Measurements from ENCODE around the gene DNM3. TPM values are rescaled to one million over a fixed set of nuclear protein-coding genes. Genes with fewer than 3 reads are reported as not detected.
"Not testable (repeated sequence)": the region's sequence is repeated elsewhere in the genome, so short reads cannot be mapped to it uniquely, and the experiment has no call there.

The DNM3 gene
- total RNA-seq, 2 experiments from 2014 or later, result 1.6 to 1.8 TPM

DNA sequence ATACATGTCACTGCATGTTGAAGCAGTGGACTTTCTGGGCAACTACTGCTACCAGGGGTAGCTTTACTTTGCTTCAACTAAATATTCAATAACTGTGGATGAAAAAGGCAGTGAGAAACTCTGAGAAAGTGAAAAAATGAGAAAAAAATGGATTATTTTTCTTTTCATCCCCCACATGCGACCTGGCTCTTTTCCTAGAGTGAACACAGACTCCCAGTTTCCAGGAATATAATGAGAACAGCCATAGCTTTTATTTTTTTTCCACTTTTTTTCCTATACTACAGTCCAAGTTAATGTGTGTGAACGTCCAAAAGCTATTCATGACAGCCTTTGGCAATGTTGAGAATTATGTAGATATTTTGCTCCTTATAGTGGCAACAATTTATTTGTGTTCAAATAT, 230.4 kb downstream of the DNM3 start:
- H3K4me3 Mint-ChIP-seq, result no peak overlapping the region
- POLR2A ChIA-PET, result no interaction called here
- Histone ChIP-seq H3K27ac (ENCODE audit: low read depth in 1 of 2, low read length in 2 of 2) (no peak overlapping the region), H3K27me3 (ENCODE audit: control insufficient read depth in 1 of 2, insufficient read depth in 2 of 2, low read length in 2 of 2) (no peaks in the 10 kb centered on the region), H3K9me3 (ENCODE audit: control insufficient read depth in 1 of 2, insufficient read depth in 1 of 2, low read length in 2 of 2) (no peaks in the 10 kb centered on the region), H3K36me3 (ENCODE audit: insufficient read depth, low read length) (no peaks in the 10 kb centered on the region), H3K4me1 (ENCODE audit: insufficient read depth, low read length) (no peaks in the 10 kb centered on the region), H3K4me3 (ENCODE audit: low read length) (no peak overlapping the region)
- CTCF ChIA-PET, result no interaction called here
- H3K36me3 Mint-ChIP-seq (ENCODE audit: low read depth), result no peaks in the 10 kb centered on the region
- H3K27ac Mint-ChIP-seq, result no peak overlapping the region
- H3K27me3 Mint-ChIP-seq, result no peaks in the 10 kb centered on the region
- no peaks in the 10 kb centered on the region for H3K4me1 Mint-ChIP-seq (ENCODE audit: low read depth)
- TF ChIP-seq, protein P1, sequence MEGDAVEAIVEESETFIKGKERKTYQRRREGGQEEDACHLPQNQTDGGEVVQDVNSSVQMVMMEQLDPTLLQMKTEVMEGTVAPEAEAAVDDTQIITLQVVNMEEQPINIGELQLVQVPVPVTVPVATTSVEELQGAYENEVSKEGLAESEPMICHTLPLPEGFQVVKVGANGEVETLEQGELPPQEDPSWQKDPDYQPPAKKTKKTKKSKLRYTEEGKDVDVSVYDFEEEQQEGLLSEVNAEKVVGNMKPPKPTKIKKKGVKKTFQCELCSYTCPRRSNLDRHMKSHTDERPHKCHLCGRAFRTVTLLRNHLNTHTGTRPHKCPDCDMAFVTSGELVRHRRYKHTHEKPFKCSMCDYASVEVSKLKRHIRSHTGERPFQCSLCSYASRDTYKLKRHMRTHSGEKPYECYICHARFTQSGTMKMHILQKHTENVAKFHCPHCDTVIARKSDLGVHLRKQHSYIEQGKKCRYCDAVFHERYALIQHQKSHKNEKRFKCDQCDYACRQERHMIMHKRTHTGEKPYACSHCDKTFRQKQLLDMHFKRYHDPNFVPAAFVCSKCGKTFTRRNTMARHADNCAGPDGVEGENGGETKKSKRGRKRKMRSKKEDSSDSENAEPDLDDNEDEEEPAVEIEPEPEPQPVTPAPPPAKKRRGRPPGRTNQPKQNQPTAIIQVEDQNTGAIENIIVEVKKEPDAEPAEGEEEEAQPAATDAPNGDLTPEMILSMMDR (IDR thresholded peaks at IDR 0.05), result no peak
- intact Hi-C loops (cut with DNase I, micrococcal nuclease), result no loop called here
- peaks cover 2% of the 10 kb centered on the region for H3K9me3 Mint-ChIP-seq
- no peak for ATAC-seq (ENCODE audit: poor library complexity)
- no peak for DNase-seq

DNA sequence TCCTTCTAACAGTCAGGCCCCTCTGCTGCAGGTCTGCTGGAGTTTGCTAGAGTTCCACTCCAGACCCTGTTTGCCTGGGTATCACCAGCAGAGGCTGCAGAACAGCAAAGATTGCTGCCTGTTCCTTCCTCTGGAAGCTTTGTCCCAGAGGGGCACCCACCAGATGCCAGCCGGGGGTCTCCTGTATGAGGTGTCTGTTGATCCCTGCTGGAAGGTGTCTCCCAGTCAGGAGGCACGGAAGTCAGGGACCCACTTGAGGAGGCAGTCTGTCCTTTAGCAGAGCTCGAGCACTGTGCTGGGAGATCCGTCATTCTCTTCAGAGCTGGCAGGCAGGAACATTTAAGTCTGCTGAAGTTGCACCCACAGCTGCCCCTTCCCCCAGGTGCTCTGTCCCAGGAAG, 238.6 kb downstream of the DNM3 start:
- CTCF ChIA-PET; intact Hi-C loops (cut with DNase I, micrococcal nuclease): not testable (repeated sequence)

DNA sequence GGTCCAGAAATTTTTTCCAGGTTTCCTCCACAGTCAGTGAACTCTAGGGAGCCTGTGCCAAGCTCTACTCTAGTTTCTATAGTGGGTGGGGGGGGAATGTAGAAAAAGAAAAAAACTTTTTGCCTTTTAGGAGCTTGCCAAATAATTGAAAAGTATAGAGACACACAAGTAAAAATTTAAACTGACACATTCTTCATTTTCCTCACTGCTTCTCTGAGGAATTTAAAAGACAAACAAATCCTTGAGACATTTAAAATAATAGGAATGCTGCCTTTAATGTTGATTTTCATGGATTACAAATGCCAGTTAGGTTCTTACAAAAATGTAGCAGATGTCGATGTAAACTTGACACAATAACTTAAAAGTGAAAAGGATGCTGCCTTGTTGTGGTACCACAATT, 241.9 kb downstream of the DNM3 start:
- Histone ChIP-seq H3K27me3 (ENCODE audit: control insufficient read depth in 1 of 2, insufficient read depth in 2 of 2, low read length in 2 of 2) (no peaks in the 10 kb centered on the region), H3K4me1 (ENCODE audit: insufficient read depth, low read length) (no peaks in the 10 kb centered on the region), H3K36me3 (ENCODE audit: insufficient read depth, low read length) (no peaks in the 10 kb centered on the region), H3K4me3 (ENCODE audit: low read length) (no peak overlapping the region), H3K9me3 (ENCODE audit: control insufficient read depth in 1 of 2, insufficient read depth in 1 of 2, low read length in 2 of 2) (peaks cover 0 to 10% of the 10 kb centered on the region in 2 experiments), H3K27ac (ENCODE audit: low read depth in 1 of 2, low read length in 2 of 2) (no peak overlapping the region)
- intact Hi-C loops (cut with DNase I, micrococcal nuclease), result no loop called here
- no peaks in the 10 kb centered on the region for H3K27me3 Mint-ChIP-seq
- H3K9me3 Mint-ChIP-seq, result no peaks in the 10 kb centered on the region
- no peak overlapping the region for H3K4me3 Mint-ChIP-seq
- DNase-seq, result no peak
- H3K4me1 Mint-ChIP-seq (ENCODE audit: low read depth), result no peaks in the 10 kb centered on the region
- H3K27ac Mint-ChIP-seq, result no peak overlapping the region
- no peak for ATAC-seq (ENCODE audit: poor library complexity)
- ChIA-PET POLR2A (no interaction called here), CTCF (no interaction called here)
- TF ChIP-seq, protein P1 (IDR thresholded peaks at IDR 0.05), result no peak
- H3K36me3 Mint-ChIP-seq (ENCODE audit: low read depth), result peaks cover 7% of the 10 kb centered on the region

More for the DNA sequence above, 238.6 kb downstream of the DNM3 start:
- H3K4me1 Mint-ChIP-seq (ENCODE audit: low read depth); H3K27me3 Mint-ChIP-seq; H3K27me3 ChIP-seq (ENCODE audit: control insufficient read depth in 1 of 2, insufficient read depth in 2 of 2, low read length in 2 of 2); H3K36me3 ChIP-seq (ENCODE audit: insufficient read depth, low read length); ATAC-seq (ENCODE audit: poor library complexity); H3K27ac Mint-ChIP-seq; H3K36me3 Mint-ChIP-seq (ENCODE audit: low read depth); DNase-seq; H3K4me3 ChIP-seq (ENCODE audit: low read length); H3K4me3 Mint-ChIP-seq; H3K27ac ChIP-seq (ENCODE audit: low read depth in 1 of 2, low read length in 2 of 2); H3K4me1 ChIP-seq (ENCODE audit: insufficient read depth, low read length); H3K9me3 Mint-ChIP-seq: not testable (repeated sequence)
- POLR2A ChIA-PET, result interaction anchor here (0.7 kb wide), 1 partner anchor 249 kb away, joined by 3 read pairs; no protein-coding TSS in a partner anchor
- H3K9me3 ChIP-seq (ENCODE audit: control insufficient read depth in 1 of 2, insufficient read depth in 1 of 2, low read length in 2 of 2), result peaks cover 0 to 10% of the 10 kb centered on the region in 2 experiments

DNA sequence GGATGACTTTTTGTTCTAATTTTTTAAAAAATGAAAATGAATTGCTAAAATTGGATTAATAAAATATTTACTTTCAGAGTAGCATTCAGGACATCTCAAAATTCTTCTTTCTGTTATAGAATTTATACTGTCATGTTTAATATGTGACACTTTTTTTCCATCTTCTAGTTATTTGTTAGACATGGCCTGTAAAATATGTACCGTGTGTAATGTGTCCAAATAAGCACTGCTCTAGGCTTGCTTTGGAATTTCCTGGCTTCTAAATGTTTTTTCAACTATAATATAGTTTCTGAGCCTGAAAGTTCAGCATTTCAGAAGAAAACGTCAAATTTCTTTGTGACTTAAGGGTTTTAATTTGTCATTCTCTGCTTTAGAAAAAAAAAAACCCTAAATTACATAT, 243.6 kb downstream of the DNM3 start:
- Histone ChIP-seq H3K27ac (ENCODE audit: low read depth in 1 of 2, low read length in 2 of 2) (no peak overlapping the region), H3K4me3 (ENCODE audit: low read length) (no peak overlapping the region), H3K36me3 (ENCODE audit: insufficient read depth, low read length) (no peaks in the 10 kb centered on the region), H3K27me3 (ENCODE audit: control insufficient read depth in 1 of 2, insufficient read depth in 2 of 2, low read length in 2 of 2) (no peaks in the 10 kb centered on the region), H3K9me3 (ENCODE audit: control insufficient read depth in 1 of 2, insufficient read depth in 1 of 2, low read length in 2 of 2) (peaks cover 0 to 8% of the 10 kb centered on the region in 2 experiments), H3K4me1 (ENCODE audit: insufficient read depth, low read length) (no peaks in the 10 kb centered on the region)
- intact Hi-C loops (cut with DNase I, micrococcal nuclease), result no loop called here
- Mint-ChIP-seq H3K9me3 (no peaks in the 10 kb centered on the region), H3K4me3 (no peak overlapping the region), H3K36me3 (ENCODE audit: low read depth) (peaks cover 7% of the 10 kb centered on the region), H3K27me3 (no peaks in the 10 kb centered on the region), H3K4me1 (ENCODE audit: low read depth) (no peaks in the 10 kb centered on the region), H3K27ac (no peak overlapping the region)
- TF ChIP-seq, protein P1 (IDR thresholded peaks at IDR 0.05), result no peak
- DNase-seq (no peak), ATAC-seq (ENCODE audit: poor library complexity) (no peak)
- ChIA-PET CTCF (no interaction called here), POLR2A (no interaction called here)

Data from CD4-positive, alpha-beta T cell (primary cell).